H1 (cell line): ENCODE results near the gene B4GALNT1. TPM values are rescaled to one million over a fixed set of nuclear protein-coding genes. Genes with fewer than 3 reads are reported as not detected.

ENCODE experiments used
- CTCF ChIA-PET: fragments of 300-600 bp; sonication (Branson Sonifier 250); formaldehyde crosslinking; loops from one replicate; lab custom pipeline; 2021; ENCODE audit not compliant: partially characterized antibody; lab: Charles Lee
- POLR2A ChIA-PET: fragments of 300-600 bp; sonication (Branson Sonifier 250); formaldehyde crosslinking; loops from one replicate; lab custom pipeline; 2021; ENCODE audit warnings: inconsistent platforms; ENCODE audit not compliant: partially characterized antibody; lab: Charles Lee
- DNase-seq, 2 experiments: peaks; one replicate each; pipeline versions ENCODE4 v3.0.0 to v3.0.0-alpha.2; 2010 to 2022; ENCODE audit warnings: low spot score in 2 of 2, low read depth in 1 of 2, mixed read lengths in 1 of 2
- FAIRE-seq: peaks from 2 replicates; lab custom pipeline; 2011; peaks lifted over from hg19 to GRCh38; lab: Jason Lieb, UNC
- H2AFZ ChIP-seq: 2 replicates; pipeline ENCODE4 v1.8.1; 2012; ENCODE audit warnings: low read length, inconsistent platforms
- H2AK5ac ChIP-seq: 2 replicates; pipeline ENCODE4 v1.6.1; 2013; ENCODE audit warnings: low read depth, low read length
- H2BK120ac ChIP-seq: replicated peaks from 2 replicates; pipeline ENCODE3; 2013; ENCODE audit warnings: low read depth, low read length, inconsistent platforms
- H2BK12ac ChIP-seq: 2 replicates; pipeline ENCODE4 v1.6.1; 2013; ENCODE audit warnings: low read depth, low read length
- H2BK15ac ChIP-seq: 2 replicates; pipeline ENCODE4 v1.6.1; 2013; ENCODE audit warnings: low read length
- H2BK20ac ChIP-seq: 2 replicates; pipeline ENCODE4 v1.6.1; 2013; ENCODE audit warnings: low read length
- H2BK5ac ChIP-seq: 2 replicates; pipeline ENCODE4 v1.6.1; 2013; ENCODE audit warnings: low read depth, low read length
- H3K14ac ChIP-seq: 2 replicates; pipeline ENCODE4 v1.6.1; 2013; ENCODE audit warnings: inconsistent platforms; ENCODE audit not compliant: insufficient read length
- H3K18ac ChIP-seq: 2 replicates; pipeline ENCODE4 v1.6.1; 2013; ENCODE audit warnings: low read length; ENCODE audit errors: extremely low read depth
- H3K23ac ChIP-seq: 2 replicates; pipeline ENCODE4 v1.6.1; 2013; ENCODE audit warnings: inconsistent platforms; ENCODE audit not compliant: insufficient read length
- H3K23me2 ChIP-seq: 2 replicates; pipeline ENCODE4 v1.6.1; 2013; ENCODE audit warnings: low read depth, low read length
- H3K27ac ChIP-seq: 2 replicates; pipeline ENCODE4 v1.6.1; 2011; ENCODE audit warnings: low read depth, low read length, inconsistent platforms
- H3K27me3 ChIP-seq, 4 experiments: replicated peaks in 1 of 4; 1 replicate in 1 of 4; 2 replicates in 3 of 4; pipeline versions ENCODE4 v1.6.1 to v1.8.1; 2011 to 2013; ENCODE audit warnings: low read length in 3 of 4, mild to moderate bottlenecking in 3 of 4, inconsistent platforms in 2 of 4, mixed read lengths in 2 of 4, moderate library complexity in 1 of 4; ENCODE audit not compliant: control insufficient read depth in 3 of 4, insufficient read depth in 3 of 4; ENCODE audit errors: extremely low read depth in 1 of 4
- H3K36me3 ChIP-seq, 4 experiments: 2 replicates each; pipeline versions ENCODE4 v1.6.1 to v1.8.1; 2011 to 2013; ENCODE audit warnings: mild to moderate bottlenecking in 4 of 4, low read length in 3 of 4, moderate library complexity in 2 of 4, control low read depth in 1 of 4, inconsistent platforms in 1 of 4; ENCODE audit not compliant: insufficient read depth in 4 of 4, control insufficient read depth in 2 of 4
- H3K4ac ChIP-seq: replicated peaks from 2 replicates; pipeline ENCODE3; 2013; ENCODE audit warnings: low read length, low read depth, mixed read lengths, inconsistent platforms; ENCODE audit not compliant: insufficient read length
- H3K4me1 ChIP-seq, 4 experiments: replicated peaks in 1 of 4; 1 replicate in 1 of 4; 2 replicates in 3 of 4; pipeline versions ENCODE4 v1.6.1 to v1.8.1; 2011 to 2013; ENCODE audit warnings: low read length in 3 of 4, inconsistent platforms in 2 of 4, mixed read lengths in 1 of 4; ENCODE audit not compliant: insufficient read depth in 4 of 4, control insufficient read depth in 3 of 4
- H3K4me2 ChIP-seq, 2 experiments: 2 replicates each; pipeline versions ENCODE4 v1.6.1 to v1.8.1; 2011 to 2013; ENCODE audit warnings: low read depth in 2 of 2, low read length in 2 of 2, control low read depth in 1 of 2, inconsistent platforms in 1 of 2, mild to moderate bottlenecking in 1 of 2; ENCODE audit not compliant: insufficient read depth in 1 of 2
- H3K4me3 ChIP-seq, 4 experiments: fragments of 200-600, 300-600 bp in 1 of 4; sonication (generic), shearing (Covaris generic), sonication (Bioruptor Twin) in 1 of 4; 2 replicates each; pipeline versions ENCODE4 v1.5.1 to v1.8.1; 2011 to 2016; ENCODE audit warnings: low read length in 4 of 4, low read depth in 3 of 4, control low read depth in 2 of 4, inconsistent platforms in 2 of 4, mild to moderate bottlenecking in 2 of 4, mixed read lengths in 1 of 4, moderate library complexity in 1 of 4; ENCODE audit not compliant: insufficient read depth in 2 of 4; ENCODE audit errors: extremely low read depth in 1 of 4
- H3K56ac ChIP-seq: replicated peaks from 2 replicates; pipeline ENCODE3; 2013; ENCODE audit warnings: low read depth, mild to moderate bottlenecking, mixed read lengths, low read length, inconsistent platforms; ENCODE audit not compliant: insufficient read length
- H3K79me1 ChIP-seq: 2 replicates; pipeline ENCODE4 v1.6.1; 2013; ENCODE audit warnings: low read depth, low read length, control low read depth
- H3K79me2 ChIP-seq, 2 experiments: 2 replicates each; pipeline versions ENCODE4 v1.6.1 to v1.8.1; 2012 to 2013; ENCODE audit warnings: low read length in 2 of 2, mild to moderate bottlenecking in 2 of 2, inconsistent platforms in 1 of 2; ENCODE audit not compliant: insufficient read depth in 2 of 2, control insufficient read depth in 1 of 2
- H3K9ac ChIP-seq, 4 experiments: replicated peaks in 1 of 4; 1 replicate in 1 of 4; 2 replicates in 3 of 4; pipeline versions ENCODE4 v1.6.1 to v1.8.1; 2011 to 2013; ENCODE audit warnings: low read depth in 3 of 4, low read length in 3 of 4, control low read depth in 2 of 4, mild to moderate bottlenecking in 2 of 4, moderate library complexity in 2 of 4, inconsistent platforms in 1 of 4; ENCODE audit errors: extremely low read depth in 1 of 4
- H3K9me3 ChIP-seq, 2 experiments: 2 replicates each; pipeline versions ENCODE4 v1.6.1 to v1.8.1; 2012 to 2013; ENCODE audit warnings: mild to moderate bottlenecking in 2 of 2, moderate library complexity in 2 of 2, control low read depth in 1 of 2, inconsistent platforms in 1 of 2, low read depth in 1 of 2, low read length in 1 of 2, mixed read lengths in 1 of 2; ENCODE audit not compliant: insufficient read depth in 2 of 2
- H4K20me1 ChIP-seq, 2 experiments: replicated peaks in 1 of 2; 2 replicates each; pipeline versions ENCODE3 to v1.8.1; 2011 to 2013; ENCODE audit warnings: inconsistent platforms in 2 of 2, low read length in 2 of 2, mild to moderate bottlenecking in 1 of 2; ENCODE audit not compliant: insufficient read depth in 2 of 2, control insufficient read depth in 1 of 2
- H4K5ac ChIP-seq: 2 replicates; pipeline ENCODE4 v1.6.1; 2013; ENCODE audit warnings: low read length, low read depth, mixed read lengths, inconsistent platforms; ENCODE audit not compliant: insufficient read length
- H4K8ac ChIP-seq: 2 replicates; pipeline ENCODE4 v1.8.0; 2013; ENCODE audit warnings: mild to moderate bottlenecking, moderate library complexity, low read length, inconsistent platforms; ENCODE audit not compliant: insufficient read depth; ENCODE audit errors: extremely low read depth
- H4K91ac ChIP-seq: replicated peaks from 2 replicates; pipeline ENCODE3; 2013; ENCODE audit warnings: low read length, mixed read lengths, inconsistent platforms; ENCODE audit not compliant: insufficient read length
- CEBPB ChIP-seq: IDR thresholded peaks from 2 replicates; pipeline ENCODE4 v1.6.1; 2012; ENCODE audit warnings: low read depth, low read length
- CHD1 ChIP-seq: IDR thresholded peaks from 2 replicates; pipeline ENCODE4 v1.6.1; 2012; ENCODE audit warnings: low read depth, low read length, improper control_type of control experiment
- FOSL1 ChIP-seq: IDR thresholded peaks from 2 replicates; pipeline ENCODE4 v1.6.1; 2011; ENCODE audit warnings: mild to moderate bottlenecking, low read depth, low read length, moderate library complexity; ENCODE audit not compliant: insufficient read depth
- TAF7 ChIP-seq: optimal IDR thresholded peaks from 2 replicates; pipeline ENCODE3; 2011; ENCODE audit warnings: low read depth, mild to moderate bottlenecking, inconsistent platforms, low read length, moderate library complexity, borderline replicate concordance
- ZNF274 ChIP-seq: IDR thresholded peaks from 2 replicates; pipeline ENCODE4 v1.7.0; 2012; ENCODE audit warnings: low read length, borderline replicate concordance; ENCODE audit errors: extremely low read depth
- WGBS, 2 experiments: shearing (Covaris generic) in 1 of 2; methylation state at CpG; one replicate each; pipeline versions ENCODE4 v1.1.6 to v1.1.7; 2013 to 2015; ENCODE audit warnings: low lambda C conversion rate in 2 of 2, mixed read lengths in 2 of 2, inconsistent platforms in 1 of 2, low coverage in 1 of 2, missing lambda C conversion rate in 1 of 2; ENCODE audit not compliant: insufficient replicate concordance in 2 of 2, insufficient coverage in 1 of 2, insufficient read length in 1 of 2; ENCODE audit errors: extremely low coverage in 1 of 2, missing lambda C conversion rate in 1 of 2; 5-methylcytosine and 5-hydroxymethylcytosine counted together
- polyA plus RNA-seq, 7 experiments: library from polyadenylated mRNA; depleted of rRNA in 3 of 7; stranded (reverse) in 5 of 7; unstranded in 2 of 7; fragments of >200 nt in 5 of 7; fragments of 200-250 nt in 2 of 7; gene quantifications; 1 replicate in 5 of 7; 2 replicates in 1 of 7; 4 replicates in 1 of 7; pipeline versions ENCODE4 v1.2.1 to v1.2.3, GENCODE V29; 2011 to 2013; ENCODE audit warnings: missing spikeins in 2 of 7, mixed read lengths in 2 of 7
- total RNA-seq: library from RNA; stranded (reverse); fragmentation: NEBNext Ultra II Directional; extraction: Animal tissue kit (Norgen Biotek cat#: 25700); gene quantifications from 2 replicates; pipeline ENCODE4 v1.2.1, GENCODE V29; 2021
- TF ChIP-seq, protein P1 (sequence below): IDR thresholded peaks from 2 replicates; pipeline ENCODE4 v1.6.1; 2011; ENCODE audit warnings: low read length, improper control_type of control experiment

B4GALNT1 gene
- total and polyA plus RNA-seq, 2 of the 8 experiments (the other 6 are each of a cell fraction or from before 2014, with no cell fraction given): 1.5 to 2.3 TPM

DNA sequence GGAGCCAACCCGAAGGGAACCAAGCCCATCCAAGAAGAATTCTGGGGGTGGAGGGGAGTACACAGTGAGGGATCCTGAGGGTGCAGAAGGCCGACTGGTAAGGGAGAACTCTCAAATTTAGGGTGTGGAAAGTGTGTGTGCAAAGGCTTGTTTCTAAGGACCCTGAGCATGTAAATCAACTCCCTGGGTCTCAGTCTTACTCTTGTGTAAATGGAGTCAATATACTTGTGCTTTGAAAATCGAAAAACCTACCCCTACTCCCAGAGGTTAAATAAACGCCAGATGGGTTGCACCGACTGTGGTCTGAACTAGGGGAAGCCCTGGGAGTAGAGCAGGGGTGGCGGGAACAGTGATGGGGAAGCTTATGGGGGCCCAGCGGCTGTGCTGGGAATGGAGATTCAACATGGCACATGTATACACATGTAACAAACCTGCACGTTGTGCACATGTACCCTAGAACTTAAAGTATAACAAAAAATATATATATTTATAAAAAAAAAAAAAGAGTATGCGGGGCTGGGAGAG lies 6.0 kb downstream of the B4GALNT1 start:
- Histone ChIP-seq H4K20me1 (peaks cover 2 to 20% of the 10 kb centered on the region in 2 experiments), H4K8ac (no peak overlapping the region), H2BK20ac (no peak overlapping the region), H3K23ac (no peak overlapping the region), H3K9me3 (no peaks in the 10 kb centered on the region), H3K79me1 (0 out of 2 replicates have a peak, but pooled peaks cover 2% of the 10 kb centered on the region), H3K4ac (no peak overlapping the region), H3K9ac (no peak overlapping the region), H3K27me3 (peaks cover 93 to 100% (median 99%) of the 10 kb centered on the region in 4 experiments), H3K18ac (no peak overlapping the region), H2BK15ac (no peak overlapping the region), H3K14ac (no peak overlapping the region), H2BK12ac (no peak overlapping the region), H3K4me3 (peak overlapping the region in 1 of 4 experiments; percentile 53; a peak in 1 of 8 replicates), H3K56ac (no peak overlapping the region), H2AFZ (no peak overlapping the region), H3K23me2 (peaks cover 6% of the 10 kb centered on the region; the same call in 1 of the 2 replicates), H2AK5ac (no peak overlapping the region), H2BK5ac (no peak overlapping the region), H4K5ac (no peak overlapping the region), H4K91ac (no peak overlapping the region), H3K27ac (no peak overlapping the region), H3K36me3 (no peaks in the 10 kb centered on the region; a peak in 1 of 8 replicates), H3K79me2 (no peaks in the 10 kb centered on the region), H3K4me1 (peaks cover 0 to 20% (median 16%) of the 10 kb centered on the region in 4 experiments; a peak in 6 of 7 replicates), H2BK120ac (no peak overlapping the region), H3K4me2 (peak overlapping the region; percentile 71 to 73)
- DNase-seq: no peak
- ChIA-PET CTCF (interaction anchor here (0.8 to 10.7 kb wide), 12 partner anchors 10 to 108 kb away, joined by 3 to 201 read pairs (median 4); partner anchors contain the start of gene PIP4K2C), POLR2A (interaction anchor here (1.1 to 1.9 kb wide), 4 partner anchors 17 to 118 kb away, joined by 3 to 12 read pairs (median 4); partner anchors contain the start of gene TSPAN31)
- no peak for FAIRE-seq
- TF ChIP-seq TAF7: no peak
- no peak for TF ChIP-seq CHD1
- TF ChIP-seq FOSL1: no peak
- no peak for TF ChIP-seq CEBPB
- TF ChIP-seq ZNF274: no peak
- TF ChIP-seq, protein P1, sequence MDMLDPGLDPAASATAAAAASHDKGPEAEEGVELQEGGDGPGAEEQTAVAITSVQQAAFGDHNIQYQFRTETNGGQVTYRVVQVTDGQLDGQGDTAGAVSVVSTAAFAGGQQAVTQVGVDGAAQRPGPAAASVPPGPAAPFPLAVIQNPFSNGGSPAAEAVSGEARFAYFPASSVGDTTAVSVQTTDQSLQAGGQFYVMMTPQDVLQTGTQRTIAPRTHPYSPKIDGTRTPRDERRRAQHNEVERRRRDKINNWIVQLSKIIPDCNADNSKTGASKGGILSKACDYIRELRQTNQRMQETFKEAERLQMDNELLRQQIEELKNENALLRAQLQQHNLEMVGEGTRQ: no peak
- 39% methylated on average over 8 of the region's 9 CpGs; no CpG with 5 or more reads in 1 of the 2 experiments for WGBS, 2 experiments
